NCI-H345 treated with DMSO at 0.1 percent for 48 hours (cell line): ENCODE measurements around the gene WDFY4.
A peak's percentile ranks its signal among the peaks of the same experiment; 100 is the strongest.

Experiments used
- DNase-seq: peaks from one replicate; lab custom pipeline; 2025; ENCODE audit not compliant: unreplicated experiment; lab: John Stamatoyannopoulos, UW

WDFY4 gene

DNA sequence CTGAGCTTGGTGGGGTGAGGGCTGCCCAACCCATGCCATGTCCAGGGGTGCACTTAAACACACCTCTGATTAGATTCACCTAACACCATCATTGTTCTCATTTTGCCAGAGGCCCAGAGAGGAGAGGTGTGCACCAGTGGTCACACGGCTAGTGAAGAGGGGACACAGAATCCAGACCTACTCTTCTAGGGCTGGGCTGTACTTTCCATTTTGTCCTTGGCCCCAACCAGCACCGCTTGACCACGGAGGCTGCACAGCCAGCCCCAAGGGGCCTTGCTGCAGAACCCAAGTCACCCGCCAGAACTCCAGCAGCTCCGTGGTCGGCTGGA is 246 bp upstream of the WDFY4 start:
- DNase-seq, result no peak

DNA sequence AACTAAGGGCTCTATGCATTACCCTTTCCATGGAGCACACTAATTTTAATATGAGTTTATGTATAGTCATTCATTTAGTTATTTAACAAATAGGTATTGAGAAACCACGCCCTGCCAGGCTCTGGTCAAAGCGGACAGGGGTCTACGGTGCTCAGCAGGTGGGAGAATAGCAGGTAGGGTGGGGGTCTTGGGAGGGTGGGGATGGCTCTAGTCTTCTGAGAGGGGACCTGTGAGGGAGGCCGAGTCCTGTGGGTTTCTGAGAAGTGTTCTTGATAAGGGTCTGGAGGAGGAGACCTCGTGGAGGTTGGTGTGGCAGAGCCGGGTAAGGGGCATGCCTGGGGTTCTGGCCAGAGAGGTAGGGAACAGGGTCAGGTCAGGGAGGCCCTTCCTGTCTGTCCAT is 1.1 kb downstream of the WDFY4 start:
- DNase-seq, result no peak

DNA sequence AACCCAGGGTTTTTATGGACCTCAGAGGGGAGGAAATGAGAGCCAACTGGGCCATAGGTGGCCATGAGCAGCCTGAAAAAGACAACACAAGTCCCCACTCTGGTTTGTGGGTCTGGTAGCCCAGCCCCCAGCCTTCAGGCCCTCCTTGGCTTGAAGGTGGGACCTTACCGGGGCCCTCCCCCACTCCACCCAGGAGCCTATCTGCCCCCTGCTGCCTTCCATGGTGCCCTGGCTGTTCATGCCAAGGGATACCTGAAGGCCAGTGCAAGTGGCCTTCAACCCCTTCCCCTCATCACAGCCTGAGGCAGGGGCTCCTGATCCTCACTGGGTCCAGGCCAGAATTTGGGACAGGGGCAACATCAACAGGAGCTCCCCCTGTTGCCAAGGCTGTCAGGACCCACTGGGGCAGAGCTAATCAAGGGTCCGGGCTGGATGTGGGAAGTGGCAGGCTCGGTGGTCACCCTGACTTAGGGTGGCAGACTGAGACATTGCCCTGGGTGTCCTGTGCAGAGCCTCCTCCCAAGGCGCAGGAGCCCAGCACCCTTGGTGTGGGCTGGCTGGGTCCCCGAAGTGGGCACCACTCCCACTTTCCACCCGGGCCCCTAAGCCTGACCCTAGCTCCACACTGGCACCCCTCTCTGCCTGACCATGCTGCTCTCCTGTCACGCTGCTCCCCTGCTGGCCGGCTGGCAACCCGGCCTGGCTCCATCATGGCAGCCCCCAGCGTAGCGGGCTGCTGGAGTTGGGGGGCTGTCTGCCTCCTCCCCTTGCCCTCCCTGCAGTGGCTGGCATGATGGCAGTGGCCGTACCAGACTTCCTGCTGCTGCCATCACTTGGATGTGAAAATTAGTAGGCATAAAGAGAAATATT is 6.4 kb downstream of the WDFY4 start:
- DNase-seq, result no peak

DNA sequence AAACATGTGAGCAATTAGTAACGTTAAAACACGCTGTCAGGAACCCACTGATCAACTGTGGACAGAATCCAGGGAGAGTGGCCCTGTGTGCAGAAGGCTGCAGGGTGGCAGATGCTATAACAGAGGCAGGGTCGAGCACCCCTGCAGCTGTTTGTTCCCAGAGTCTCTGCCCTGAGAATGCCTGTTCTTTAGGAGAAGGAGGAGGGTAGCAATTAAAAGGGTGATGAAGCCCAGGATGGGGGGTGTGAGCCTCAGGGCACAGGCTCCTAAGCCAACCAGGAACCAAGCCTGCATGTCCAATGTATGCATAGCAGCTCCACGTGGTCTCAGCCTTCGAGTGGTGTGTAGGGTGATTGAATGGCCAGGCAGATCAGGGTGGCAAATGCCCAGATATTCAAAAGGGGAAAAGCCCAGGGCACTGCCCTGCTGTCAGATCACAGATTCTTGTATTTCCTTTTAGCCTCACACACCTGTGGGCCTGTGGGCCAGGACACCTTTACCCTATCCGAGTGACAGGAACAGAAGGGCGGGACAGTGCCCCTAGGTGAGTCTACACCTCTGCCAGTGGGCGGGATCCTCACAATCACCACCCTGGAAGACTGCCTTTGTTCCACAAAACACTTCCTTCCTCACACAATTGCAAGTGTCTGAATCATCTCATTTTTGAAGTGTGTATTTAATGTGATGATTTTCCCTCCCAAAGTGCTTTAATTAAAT is 7.3 kb downstream of the WDFY4 start:
- DNase-seq, result no peak

DNA sequence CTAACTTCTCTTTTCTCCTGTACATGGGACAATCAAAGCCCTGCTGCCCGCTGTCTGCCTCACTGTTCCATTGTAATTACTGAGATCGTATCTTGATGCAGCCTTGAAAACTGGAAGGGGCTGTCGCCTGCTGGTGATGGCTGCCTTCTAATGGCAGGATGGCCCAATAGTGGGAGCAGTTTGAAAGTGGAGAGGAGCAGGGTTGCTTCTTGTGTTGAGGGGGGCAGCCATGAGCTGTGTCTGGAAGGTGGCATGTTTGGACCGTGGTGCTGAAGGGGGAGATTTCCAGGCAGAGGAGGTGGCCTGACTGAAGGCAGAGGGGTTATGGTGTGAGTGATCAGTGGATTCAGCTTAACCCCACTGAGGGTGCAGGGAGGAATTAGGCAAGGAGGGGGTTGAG is 8.1 kb downstream of the WDFY4 start:
- DNase-seq, result no peak

DNA sequence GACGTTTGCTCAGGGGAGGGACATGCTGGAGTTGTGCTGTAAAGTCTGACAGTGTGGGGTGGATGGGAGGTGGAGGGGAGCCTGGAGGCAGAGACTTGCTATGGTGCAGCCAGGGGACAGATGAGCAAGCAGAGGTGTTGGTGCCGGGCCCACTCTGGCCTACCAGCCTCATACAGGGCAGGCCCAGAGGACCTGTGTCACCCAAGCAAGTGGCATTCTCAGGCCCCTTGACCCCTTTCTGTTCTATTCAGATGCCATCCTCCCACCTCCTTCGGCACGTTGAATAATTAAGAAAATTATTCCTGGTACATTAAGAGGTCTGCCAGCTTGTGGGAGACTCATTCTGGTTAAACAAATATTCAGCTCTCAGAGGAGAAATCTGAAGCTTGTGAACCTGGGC is 8.5 kb downstream of the WDFY4 start:
- no peak for DNase-seq

DNA sequence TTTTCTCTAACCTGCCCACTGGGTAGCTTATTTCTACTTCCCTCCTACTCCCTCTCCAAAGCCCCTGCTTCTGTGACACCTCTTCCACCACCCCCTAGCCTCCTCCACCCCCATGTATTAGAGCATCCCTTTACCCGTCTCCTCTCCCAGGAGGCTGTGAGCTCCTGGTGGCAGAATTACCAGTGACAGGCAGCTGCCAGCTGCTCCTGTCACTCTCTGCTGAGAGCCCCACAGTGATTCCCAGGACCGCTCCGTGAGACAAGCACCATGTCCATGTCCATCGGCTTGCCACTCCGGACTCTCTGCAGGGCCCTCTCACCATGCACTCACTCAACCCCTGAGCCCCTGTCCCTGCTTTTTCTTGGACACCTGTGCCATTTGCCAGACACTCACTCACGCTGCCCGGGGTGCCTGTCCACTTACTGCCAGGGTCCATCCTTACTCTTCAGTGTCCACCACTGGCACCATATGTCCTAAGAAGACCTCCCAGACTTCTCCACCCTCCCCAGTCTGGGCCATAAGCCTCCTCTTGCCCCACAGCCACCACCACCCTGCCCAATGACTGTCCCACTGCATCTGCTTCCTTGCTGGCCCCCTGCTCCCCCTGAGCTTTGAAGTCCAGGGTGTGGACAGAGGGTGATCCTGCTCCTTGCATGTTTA is 9.8 kb downstream of the WDFY4 start:
- DNase-seq, result no peak

DNA sequence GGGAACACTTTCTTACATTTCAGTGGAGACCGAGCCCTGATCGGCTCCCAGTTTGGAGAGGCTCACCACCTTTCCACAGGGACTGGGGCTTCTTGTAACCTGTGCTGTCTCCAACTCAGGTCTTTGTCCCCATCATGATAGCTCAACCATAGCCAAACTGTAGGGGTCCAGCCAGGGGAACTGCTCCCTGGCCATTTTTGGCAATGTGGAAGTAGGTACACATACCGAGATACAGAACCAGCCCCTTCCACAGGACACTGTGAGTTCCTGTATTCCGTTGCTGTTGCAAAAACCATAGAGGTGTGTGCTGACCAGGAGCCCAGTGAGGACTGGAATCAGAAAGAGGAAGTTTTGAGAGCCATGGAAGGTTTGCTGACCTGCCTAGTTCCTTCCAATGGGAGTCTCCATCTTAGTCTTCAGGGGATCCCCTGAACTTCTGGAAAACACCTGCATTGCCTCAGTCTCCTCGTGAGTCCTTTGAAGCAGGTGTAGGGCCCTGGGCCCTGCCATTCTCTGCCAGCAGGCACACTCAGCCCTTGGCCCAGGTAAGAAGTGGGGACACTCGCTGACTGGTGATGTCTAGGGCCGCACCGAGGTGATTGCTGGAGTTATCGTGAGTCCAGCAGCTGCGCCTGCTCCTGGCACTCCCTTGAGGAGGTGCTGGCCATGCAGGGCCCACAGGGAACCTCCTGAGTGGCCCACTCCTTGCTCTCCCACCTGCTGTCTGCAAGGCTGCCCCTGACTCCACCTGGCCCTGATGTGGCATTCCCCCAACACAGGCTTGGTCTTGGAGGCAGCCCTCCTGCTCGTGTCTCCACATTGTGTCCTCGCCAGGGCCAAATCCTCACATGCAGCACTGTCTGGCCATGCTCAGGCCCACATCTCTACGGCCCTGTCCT is 11.2 kb downstream of the WDFY4 start:
- DNase-seq, result no peak

GRCh38 chr10:48696535-48696873 is 11.8 kb downstream of the WDFY4 start:
- DNase-seq, result no peak

DNA sequence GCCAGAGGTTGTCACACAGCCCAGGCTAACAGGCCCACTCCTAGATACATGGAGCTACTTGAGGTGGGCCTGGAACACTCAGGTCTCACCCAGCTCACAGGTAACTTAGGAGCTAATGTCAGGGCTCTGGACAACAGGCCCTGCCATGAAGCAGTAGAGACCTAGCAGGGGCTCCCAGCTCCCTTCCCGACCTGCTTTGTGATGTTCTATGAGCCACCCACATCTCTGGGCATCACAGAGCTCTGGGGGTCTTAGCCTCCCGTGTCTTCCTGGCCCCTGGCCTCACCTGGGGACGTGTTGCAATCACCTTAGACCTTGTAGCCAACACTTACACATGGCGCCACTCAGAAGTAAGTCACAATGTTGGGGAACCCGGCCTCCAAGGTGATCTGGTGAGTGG is 12.4 kb downstream of the WDFY4 start:
- DNase-seq, result no peak

DNA sequence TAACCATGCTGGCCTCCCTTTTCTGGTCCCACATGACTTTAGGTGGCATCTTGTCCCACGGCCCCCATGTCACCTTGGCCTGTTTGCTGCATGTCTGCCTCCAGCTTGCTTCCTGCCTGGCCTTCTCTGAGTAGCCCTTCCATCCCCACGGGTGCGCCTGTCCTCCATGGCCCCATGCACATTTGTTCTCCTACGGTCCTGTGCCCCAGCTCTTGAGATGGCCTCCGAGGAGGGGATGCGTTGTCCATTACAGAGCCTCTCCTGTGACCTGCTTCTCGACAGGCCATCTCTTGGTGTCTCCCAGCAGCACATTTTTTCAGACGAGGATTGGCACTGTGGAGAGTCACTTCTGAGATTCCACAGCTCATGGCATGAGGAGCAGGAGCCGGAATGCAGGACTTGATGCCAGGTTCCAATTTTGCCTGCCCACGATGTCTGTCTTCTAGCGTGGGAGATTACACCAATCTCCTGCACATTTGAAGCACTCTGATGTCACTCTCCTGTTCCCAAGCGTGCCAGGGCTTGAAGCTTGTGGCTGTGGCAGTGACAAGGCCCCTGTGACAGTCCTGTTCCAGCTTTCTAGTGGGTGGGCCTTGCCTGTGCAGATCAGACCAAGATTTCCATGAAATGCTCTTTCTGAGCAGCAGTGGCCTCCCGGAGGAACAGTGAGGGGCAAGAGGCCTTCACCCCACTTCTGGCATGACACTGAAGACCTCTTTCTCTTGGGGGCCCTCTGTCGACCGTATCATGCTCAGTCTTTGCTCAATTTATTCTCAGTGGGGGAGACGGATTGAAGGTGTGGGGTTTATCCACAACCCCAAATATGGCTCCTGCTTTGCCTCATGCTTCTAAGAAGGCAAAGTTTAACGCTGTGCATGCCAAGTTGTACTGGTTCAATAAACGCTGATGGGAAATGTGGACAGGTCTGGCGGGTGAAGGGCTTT is 13.4 kb downstream of the WDFY4 start:
- DNase-seq, result no peak

GRCh38 chr10:48699011-48699627 is 14.4 kb downstream of the WDFY4 start:
- no peak for DNase-seq

DNA sequence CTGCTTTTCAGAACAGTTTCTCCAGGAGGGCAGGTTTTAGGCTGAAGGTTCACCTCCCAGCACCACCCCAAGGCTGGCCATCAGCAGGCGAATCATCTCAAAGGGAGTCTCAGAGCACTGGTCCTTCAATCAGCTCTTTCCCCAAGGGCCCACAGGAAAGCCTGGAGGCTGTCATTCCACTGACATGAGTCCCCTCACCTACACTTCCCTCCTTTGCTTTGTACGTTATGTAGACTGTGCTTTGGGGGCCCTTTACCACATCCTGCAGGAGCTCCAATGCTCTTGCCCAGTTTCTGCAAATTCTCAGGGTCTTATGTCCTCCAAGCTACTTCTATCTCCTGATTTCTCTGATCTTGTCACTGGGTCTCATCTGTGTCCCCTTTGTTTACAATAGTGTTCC is 15.4 kb downstream of the WDFY4 start:
- no peak for DNase-seq

DNA sequence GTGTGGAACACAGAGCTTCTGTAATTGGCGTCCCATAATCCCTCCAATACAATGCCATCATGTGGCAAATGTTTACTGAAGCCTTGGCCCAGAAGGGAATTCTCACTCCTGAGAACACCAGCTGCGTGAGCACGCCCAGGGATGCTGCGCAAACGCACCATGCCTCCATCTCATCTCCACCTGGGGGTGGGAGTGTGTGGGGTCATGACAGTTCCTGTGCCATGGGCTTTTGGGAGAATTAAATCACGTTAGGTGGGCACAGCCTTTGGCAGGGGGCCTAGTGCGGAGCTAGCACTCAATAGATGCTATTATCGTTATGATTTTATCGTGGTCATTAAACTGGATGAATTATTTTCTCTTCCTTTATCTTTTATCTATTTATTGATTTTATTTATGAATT is 15.8 kb downstream of the WDFY4 start:
- peak; percentile 19 for DNase-seq

DNA sequence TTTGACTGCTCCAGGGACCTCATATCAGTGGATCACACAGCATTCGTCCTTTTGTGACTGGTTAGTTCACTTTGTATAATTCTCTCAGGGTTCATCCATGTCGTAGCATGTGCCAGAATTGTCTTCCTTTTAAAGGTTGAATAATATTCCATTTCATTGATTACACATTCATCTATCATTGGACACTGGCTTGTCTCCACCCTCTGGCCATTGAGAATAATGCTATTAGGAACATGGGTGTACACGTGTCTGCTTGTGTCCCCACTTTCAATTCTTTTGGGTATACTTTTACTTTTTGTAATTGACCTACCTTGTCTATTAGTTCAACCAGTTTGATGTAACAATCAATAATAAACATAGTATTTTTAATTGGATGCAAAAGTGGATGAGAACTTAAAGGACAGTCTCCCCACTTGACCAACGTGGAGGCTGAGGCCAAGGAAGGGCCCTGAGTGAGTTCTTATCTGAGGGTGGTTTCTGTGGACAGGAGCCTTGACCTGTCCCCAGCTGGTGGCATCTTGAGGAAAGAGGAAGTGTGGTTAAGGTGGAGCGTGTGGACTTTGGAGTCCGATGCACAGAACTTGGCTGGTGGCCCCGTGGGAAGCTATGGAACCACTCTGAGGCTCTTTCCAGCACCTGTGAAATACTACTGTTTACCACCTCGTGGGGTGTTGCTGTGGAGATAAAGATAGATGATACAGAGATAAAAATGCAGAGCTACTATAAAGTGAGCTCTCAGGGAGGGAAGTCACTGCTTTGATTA is 16.6 kb downstream of the WDFY4 start:
- DNase-seq, result no peak

GRCh38 chr10:48701941-48702340 is 17.3 kb downstream of the WDFY4 start:
- DNase-seq, result no peak

DNA sequence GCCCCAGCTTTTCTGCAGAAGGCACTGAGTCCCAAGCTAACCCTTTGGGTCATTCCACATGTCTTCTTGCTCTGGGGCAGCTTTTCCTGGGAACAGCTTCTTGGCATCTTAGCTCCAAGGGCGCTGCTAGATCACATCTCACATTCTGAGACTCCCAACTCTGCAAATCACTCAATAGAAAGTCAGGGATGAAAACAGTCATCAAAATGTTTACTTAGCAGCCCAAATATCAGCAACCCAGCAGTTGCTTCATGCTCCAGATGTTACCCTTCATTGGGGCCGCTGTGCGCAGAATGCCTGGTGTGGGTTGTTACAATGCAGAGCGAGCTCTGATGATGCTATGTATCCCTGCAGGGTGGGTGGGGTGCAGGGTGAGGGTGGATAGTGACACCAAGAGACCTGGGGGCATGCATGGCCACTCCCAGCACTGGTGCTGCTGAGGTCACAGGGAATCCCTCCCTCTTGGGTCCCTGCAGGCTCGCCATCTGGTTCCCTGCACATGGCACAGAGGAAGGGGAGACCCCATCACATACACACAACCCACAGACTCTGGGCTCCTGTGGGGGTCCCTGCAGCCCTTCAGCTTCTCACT is 19.0 kb downstream of the WDFY4 start:
- no peak for DNase-seq

GRCh38 chr10:48704156-48704555 is 19.5 kb downstream of the WDFY4 start:
- no peak for DNase-seq
